SKM-1 (cell line): Measurements from ENCODE around the gene ARHGEF11.
"Not testable (repeated sequence)": the region's sequence is repeated elsewhere in the genome, so short reads cannot be mapped to it uniquely, and the experiment has no call there.

ENCODE experiments used
- DNase-seq: peaks from one replicate; lab custom pipeline; 2025; ENCODE audit not compliant: unreplicated experiment; lab: John Stamatoyannopoulos, UW

The ARHGEF11 gene

DNA sequence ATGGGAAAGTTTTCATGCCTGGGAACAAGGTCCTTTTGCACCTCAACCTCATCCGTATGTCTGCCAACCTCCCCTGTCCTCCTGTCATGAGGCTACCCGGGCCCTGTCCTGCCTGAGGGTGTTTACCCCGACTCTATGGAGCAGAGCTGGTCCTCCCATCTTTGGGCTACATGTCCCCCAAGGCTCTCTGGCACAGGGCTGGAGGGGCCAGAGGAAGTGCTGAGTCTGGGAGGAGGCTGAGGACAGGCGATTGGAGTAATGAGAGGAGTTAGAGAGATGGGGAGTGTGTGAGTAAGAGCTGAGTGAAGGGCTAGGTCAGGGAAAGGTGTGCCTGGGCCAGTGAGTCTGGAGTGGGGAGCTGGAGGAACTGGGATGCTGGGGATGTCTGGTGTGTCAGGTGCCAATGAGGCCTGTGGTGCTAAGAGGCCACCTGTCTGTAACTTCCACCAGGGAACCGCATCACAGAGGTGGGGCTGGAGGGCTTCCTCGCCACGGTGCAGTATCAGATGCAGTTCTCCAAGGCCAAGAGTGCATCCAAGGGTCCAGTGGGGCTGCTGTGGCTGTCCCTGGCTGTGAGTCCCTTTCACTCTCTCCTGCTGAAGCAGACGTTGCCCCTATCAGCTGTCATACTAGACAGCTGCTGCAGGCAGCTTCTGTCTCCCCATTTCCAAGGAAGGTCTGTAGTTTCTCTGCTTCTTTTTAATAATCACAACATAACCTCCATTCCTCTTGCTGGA lies 113.4 kb downstream of the ARHGEF11 start:
- DNase-seq = no peak

DNA sequence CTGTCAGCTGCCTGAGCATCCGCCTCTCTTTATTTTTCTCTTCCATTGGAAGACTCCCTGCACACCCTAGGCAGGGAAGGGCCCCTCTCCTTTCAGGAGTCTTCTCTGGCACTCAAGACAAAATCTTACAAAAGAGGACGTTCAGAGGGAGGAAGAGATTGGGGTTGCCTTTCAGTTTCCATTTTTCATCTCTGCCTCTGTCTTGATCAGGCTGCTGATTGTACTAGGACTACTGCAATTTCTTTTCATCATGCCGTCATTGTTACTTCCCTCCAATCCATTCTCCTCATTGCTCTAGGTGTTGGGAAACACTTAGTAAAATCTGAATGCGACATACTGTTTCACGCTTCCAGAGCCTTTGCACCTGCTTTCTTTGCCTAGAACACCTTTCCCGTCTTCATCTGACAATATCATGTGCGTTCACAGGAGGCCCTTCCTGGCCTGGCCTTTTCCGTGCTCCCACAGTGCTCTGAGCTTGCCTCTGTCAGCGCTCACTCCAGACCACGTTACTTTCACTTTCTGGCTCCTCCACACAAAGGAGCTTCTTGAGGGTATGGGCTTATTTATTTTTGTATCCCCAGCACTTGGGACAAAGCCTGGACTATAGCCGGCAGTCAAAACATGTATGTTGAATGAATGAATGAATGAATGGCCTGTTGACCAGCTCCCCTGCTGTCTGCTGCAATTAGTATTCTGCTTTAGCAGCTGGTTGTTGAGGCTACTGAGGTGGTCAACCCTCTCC lies 114.2 kb downstream of the ARHGEF11 start:
- no peak for DNase-seq

DNA sequence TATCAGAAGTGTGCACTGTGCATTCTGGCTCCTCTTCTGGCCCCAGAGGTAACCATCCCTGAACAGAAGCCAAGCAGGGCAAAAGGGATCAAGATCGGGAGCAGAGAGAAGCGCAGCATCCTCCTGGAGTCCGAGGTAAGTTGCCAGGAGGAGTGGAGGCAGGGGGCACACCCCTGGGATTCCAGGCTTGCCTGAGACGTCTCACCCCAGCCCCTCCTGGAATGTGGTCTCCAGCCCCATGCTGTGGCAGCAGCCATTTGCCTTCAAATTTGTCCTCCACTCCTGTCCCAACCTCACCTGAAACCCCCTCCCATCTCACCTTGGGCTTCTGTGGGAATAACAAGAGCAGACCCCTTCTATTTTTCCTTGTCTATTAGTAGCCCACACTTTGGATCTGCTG lies 115.1 kb downstream of the ARHGEF11 start:
- no peak for DNase-seq

DNA sequence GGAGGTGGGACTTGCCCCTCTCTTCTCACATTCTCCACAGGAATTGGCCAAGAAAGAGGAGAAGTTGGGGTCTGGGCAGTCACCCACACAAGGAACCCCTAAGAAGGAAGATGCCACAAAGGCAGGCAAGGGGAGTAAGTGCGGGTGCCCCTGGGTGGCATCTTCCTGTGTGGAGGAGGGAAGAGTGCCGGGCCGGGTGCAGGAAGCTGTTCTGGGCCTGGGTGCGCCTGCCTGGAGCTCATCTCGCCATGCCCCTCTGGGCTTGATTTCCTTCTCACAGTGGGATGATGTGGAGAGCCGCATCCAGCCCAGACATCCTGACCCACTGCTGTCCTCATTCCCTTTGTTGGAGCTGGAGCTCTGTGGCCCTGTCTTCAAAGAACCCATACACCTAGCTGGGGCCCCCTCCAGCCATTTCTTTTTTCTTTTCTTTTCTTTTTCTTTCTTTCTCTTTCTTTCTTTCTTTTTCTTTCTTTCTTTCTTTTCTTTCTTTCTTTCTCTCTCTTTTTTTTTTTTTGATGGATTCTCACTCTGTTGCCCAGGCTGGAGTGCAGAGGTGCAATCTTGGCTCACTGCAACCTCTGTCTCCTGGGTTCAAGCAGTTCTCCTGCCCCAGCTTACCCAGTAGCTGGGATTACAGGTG lies 115.8 kb downstream of the ARHGEF11 start:
- DNase-seq = no peak

DNA sequence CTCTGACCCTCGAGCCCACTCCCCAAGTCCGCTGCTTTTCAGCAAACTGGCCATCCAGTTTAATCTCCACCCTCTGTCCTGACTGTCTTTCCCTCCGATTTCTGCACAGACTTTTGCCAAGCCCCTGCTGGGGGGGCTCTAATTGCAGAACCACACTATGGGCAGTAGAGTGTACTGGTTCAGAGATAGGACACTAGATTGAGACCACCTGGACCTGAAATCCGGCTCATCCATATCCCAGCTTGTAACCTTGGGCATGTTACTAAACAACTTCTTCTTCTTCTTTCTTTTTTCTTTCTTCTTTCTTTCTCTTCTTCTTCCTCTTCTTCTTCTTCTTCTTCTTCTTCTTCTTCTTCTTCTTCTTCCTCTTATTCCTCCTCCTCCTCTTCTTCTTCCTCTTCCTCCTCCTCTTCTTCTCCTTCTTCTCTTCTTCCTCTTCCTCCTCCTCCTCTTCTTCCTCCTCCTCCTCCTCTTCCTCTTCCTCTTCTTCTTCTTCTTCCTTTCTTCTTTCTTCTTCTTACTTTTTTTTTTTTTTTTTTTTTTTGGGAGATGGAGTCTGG lies 117.4 kb downstream of the ARHGEF11 start:
- no peak for DNase-seq

DNA sequence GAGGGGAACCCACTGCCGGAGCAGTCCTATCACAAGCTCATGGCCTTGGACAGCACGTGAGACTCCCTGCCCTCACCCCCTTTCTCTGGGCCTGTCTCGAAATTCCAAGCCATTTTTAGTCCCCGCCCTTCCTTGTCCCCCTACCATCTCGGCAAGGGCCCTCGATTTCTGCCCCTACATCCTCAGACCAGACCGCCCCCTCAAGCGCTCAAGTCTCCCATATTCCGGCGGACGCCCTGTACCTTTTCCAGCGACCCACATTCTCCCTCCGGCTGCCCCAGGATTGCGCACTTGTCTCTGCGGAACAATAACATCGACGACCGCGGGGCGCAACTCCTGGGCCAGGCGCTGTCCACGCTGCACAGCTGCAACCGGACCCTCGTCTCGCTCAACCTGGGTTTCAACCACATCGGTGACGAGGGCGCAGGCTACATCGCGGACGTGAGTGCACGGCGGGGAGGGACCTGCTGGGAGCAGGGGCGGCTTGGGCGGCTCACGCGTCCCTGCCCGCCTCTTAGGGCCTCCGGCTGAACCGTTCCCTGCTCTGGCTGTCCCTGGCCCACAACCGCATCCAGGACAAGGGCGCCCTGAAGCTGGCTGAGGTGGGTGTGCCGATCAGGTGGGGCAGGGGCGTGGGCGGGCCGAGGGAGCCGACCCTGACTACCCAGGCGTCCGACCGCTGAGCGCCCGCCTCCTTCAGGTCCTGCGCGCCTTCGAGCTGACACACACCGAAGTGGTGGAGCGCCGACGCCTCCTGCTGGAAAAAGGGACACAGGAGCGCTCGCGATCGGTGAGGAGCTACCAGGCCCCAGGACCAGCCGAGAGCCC lies 118.1 kb downstream of the ARHGEF11 start:
- peak; percentile 31 for DNase-seq

DNA sequence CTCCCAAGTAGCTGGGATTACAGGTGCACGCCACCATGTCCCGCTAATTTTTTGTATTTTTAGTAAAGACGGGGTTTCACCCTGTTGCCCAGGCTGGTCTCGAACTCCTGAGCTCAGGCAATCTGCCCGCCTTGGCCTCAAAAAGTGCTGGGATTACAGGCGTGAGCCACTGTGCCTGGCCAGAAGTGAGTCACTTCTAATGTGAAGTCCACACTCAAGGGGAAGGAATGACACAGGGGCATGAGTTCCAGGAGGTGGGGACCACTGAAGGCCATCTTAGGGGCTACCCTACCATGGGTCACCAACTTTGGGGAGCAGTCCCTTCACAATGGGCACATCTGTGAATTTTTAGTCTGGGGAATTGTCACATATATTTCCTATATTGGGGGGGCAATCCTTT lies 118.8 kb downstream of the ARHGEF11 start:
- not testable (repeated sequence) for DNase-seq

DNA sequence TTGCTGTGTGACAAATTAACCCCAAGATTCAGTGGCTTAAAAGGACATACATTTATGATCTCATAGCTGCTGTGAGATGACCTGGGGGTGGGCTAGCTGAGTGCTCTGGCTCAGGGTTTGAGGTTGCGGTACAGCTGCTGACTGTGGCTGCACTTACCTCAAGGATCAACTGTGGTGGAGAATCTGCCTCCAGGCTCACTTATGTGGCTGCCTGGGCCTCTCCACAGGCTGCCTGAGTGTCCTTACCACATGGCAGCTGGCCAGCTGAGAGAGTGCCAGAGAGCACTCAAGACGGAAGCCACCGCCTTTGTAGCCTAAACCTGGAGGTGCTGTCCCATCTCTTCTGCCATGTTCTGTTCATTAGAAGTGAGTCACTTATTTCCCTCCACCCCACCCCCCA lies 119.4 kb downstream of the ARHGEF11 start:
- no peak for DNase-seq

DNA sequence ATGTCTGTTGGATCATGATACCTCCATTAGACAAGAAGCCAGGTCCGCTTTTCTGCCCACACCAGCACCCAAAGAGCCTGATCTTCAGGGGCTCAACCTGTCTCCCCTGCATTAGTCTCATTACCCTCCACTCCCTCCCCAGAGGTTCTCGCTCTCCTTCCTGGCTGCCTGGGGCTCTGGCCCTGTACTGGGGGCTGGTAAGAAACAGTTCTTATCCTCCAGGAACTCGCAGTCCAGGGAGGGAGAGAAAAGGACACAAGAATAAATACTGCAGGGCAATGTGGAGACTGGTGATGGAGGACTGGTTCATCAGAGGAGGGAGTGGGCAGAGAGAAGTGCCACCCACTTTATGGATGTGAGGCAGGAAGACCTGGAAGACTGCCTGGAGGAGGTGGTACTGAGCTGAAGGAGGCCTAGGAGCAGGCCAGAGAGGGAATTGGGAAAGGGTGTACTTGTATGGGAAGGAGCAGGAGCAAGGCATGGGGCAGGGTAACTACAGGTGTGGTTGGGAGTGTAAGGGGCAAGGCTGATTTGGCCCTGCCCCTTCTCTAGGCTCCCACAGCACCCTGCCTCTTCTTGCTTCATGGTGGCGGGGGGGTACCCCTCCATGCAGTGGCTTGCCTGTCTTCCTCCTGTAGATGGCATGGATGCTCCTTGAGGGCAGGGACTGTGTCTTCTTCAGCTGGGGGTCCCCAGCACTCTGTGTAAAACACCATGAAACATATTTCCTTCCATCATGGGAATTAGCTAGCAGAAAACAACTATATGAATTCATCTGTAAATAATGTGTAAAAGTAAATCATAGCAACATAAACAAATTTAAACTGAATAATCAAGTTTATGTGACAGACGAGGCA lies 120.2 kb downstream of the ARHGEF11 start:
- no peak for DNase-seq

DNA sequence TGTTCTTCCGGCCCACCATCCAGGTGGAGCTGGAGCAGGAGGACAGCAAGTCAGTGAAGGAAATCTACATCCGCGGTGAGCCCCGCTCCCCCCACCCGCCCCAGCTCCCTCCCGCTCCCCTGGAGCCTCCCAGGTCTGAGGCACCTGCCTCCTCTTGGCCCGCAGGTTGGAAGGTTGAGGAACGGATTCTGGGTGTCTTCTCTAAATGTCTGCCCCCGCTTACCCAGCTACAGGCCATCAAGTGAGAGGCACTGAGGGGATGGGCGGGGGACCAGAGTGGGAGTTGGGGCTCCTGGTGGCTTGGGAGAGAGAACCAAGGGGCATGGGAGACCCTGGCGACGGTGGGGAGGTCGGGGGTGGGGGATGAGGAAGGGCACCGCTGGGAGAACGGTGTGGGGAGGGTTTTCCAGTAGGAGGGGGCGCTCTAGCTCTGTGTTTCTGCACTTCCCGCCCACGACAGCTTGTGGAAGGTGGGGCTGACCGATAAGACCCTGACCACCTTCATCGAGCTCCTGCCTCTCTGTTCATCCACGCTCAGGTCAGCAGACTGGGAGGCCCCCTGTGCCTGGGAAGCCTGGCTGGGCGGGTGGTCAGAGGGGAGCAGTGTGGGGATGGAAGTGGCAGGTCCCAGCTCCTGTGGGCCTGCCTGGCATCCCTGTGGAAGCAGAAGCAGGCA lies 120.9 kb downstream of the ARHGEF11 start:
- DNase-seq = no peak

DNA sequence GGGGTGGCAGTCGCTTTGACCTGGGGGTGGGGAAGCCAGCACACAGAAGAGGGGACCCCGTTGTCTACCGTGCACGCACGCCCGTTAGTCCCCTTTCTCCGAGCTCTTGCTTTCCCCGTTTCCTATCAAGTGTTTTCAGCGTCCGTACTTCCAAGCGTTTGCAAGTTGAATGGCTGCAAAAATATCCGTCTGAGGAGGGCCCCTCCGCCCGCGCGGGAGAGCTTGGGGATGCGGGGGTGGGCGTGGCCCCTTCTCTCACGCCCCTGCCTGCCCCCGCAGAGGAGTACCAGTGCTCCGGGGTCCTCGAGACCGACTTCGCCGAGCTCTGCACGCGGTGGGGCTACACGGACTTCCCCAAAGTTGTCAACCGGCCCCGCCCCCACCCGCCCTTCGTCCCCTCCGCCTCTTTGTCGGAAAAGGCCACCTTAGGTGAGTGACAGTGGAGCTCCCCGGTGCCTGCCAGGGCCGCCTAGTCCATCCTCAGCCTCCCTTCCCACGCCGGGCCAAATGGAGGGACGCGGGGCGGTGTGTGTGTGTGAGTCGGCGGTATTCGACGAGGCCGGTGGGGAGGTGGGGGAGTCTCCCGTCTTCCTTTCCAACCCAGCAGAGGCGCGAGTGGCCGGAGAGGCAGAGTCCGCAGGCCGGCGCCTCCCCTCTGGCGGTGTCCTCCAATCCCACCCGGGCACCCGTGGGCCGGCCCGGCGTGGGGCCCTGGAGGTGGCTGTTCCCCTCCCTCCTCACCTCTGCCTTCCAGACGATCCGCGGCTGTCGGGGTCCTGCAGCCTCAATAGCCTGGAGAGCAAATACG lies 121.7 kb downstream of the ARHGEF11 start:
- no peak for DNase-seq

DNA sequence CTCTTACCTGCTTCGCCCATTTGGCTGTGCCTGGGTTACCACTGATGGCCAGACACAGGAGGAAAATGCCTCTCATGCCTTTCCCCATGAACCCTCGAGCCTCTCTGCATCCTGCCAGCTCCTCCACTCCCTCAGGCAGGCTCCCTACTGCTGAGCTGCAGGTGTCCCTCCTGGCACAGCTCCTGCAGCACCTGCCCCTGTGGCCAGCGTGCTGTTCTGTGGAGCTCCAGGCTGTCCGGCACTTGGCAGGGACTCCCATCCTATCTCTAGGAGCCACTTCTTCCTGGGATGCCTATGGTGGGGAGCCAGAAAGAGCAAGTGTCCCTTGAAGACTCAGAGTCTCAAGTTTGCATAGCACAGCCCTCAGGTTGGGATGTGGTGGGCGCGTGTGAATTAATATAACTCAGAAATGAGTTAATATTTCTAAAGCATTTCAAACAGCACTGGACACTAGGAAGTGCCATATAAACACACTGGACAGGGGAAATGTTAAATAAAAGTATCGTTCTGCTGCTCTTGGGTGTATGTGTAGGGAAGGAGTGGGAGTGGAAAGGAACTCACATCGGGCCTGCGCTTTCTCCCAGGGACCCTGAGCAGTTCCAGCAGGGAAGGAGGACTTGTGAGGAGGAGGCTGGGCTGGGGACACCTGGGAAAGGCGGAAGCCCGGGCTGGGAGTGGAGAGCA lies 122.4 kb downstream of the ARHGEF11 start:
- DNase-seq = no peak

DNA sequence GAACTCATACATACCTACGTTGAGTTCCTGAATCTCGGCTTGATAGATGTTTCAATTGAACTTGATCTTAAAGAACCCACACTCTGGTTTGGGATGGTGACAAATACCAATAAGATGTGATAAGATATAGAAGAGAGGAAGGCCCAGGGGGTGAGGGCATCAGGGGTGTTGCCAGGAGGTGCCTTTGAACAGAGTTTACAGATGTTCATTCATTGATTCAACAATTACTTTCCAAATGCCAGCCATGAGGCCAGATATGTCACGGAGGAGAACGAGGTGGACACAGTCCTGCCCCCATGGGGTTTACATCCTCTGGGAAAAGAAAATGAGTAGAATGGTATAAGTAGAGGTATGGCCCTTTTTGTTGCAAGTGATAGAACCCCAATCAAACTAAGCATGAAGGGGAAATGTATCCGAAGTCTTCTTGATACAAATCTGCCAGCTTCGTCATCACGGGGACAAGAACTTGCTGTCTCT lies 124.5 kb downstream of the ARHGEF11 start:
- DNase-seq = no peak

DNA sequence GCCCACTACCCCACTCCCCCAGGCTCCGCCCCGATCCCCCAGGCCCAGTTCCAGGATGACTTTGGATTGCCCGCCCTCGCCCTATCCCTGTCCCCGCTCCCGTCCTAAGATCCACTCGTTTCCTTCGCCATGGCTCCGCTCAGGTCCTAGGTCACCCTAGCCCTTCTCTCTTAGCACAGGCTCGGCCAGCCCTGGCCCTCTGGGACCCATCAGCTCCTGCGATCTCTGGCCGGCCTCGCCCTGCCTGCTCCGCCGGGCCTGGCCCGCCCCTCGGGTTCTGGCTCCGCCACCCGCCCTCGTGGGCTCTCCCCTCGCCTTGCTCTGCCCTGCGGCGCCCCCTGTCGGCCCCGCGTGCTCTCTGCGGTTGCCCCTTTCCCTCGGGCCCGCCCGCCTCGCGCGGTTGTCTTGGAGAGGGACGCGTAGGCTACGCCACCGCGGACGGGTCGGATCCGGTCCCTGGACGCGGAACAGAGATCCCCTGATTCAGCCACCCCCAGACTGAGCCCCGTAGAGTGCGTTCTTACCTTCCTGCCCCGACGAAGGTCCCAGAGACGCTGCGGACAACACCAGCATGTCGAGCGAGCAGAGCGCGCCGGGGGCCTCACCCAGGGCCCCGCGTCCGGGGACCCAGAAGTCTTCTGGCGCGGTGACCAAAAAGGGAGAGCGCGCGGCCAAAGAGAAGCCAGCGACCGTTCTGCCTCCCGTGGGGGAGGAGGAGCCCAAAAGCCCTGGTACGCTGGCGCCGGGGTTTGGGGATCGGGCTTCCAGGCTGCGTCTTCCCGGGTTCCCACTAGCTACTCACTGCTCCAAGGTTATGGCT lies 125.1 kb downstream of the ARHGEF11 start, which contains the start of gene LRRC71:
LRRC71 (plus strand) TSS at position 400 of the 820 bp plus-strand sequence; CDS start at position 572, 172 bp downstream.
- no peak for DNase-seq

DNA sequence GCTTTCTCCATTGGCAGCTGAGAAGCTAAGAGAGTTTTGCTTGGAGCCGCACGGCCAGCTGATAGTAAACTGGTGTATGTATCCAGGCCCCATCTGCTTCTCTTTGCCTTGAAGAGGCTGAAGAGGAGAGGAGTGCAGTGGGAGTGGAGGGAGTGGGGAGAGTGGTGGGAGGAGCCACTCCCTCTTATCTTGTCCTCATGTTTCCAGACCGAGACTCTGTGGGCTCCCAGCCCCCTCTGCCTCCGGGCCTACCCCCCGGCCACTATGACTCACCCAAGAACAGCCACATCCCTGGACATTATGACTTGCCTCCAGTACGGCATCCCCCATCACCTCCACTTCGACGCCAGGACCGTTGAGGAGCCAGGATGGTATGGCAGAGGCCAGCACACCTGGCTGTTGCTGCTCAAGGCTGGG lies 131.1 kb downstream of the ARHGEF11 start:
- no peak for DNase-seq

DNA sequence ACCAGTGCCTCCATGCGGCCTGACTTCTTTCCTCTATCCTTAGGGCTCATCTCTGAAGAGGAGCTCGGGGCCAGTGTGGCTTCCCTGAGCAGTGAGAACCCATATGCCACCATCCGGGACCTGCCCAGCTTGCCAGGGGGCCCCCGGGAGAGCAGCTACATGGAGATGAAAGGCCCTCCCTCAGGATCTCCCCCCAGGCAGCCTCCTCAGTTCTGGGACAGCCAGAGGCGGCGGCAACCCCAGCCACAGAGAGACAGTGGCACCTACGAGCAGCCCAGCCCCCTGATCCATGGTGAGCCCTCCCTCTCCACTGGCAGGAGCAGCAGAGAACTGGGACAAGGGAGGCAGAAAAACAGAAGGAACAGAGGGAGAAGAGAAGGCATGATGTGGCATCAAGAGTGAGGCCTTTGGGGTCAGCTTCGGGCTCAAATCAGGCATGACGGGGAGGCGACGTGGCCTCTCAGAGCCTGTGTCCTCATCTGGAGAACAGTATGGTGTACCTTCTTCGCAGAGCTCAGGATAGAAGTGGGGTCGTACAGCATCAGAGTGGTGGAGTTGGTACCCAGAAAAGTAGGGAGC lies 131.6 kb downstream of the ARHGEF11 start:
- no peak for DNase-seq
